ENCODE results near the gene ADD1.
A peak's percentile ranks its signal among the peaks of the same experiment; 100 is the strongest.

Gene ADD1

GRCh38 chr4:2804449-2804972, 39.1 kb upstream of the ADD1 start:
- Histone ChIP-seq H3K9ac (peak overlapping the region; percentile 52 to 77 (median 70)), H3K36me3 (peaks cover 0 to 63% (median 0%) of the 10 kb centered on the region in 11 experiments; a peak in 10 of 22 replicates), H3K9me3 (replicated peaks in 1 of 11) (no peaks in the 10 kb centered on the region), H3K27ac (peak overlapping the region; percentile 31 to 87 (median 78)), H3K4me3 (peak overlapping the region in 9 of 10 experiments; percentile 24 to 60 (median 41); a peak in 16 of 20 replicates), H4K20me1 (peaks cover 0 to 81% (median 18%) of the 10 kb centered on the region in 11 experiments; a peak in 11 of 22 replicates), H3K4me1 (peaks cover 83 to 94% (median 92%) of the 10 kb centered on the region in 10 experiments), H3K4me2 (peak overlapping the region; percentile 95 to 100 (median 98)), H3K27me3 (no peaks in the 10 kb centered on the region)
- no peak for TF ChIP-seq Cebpa-rat (IDR thresholded peaks at IDR 0.05)

- Histone ChIP-seq H3K27me3 (no peaks in the 10 kb centered on the region), H3K9me3 (replicated peaks in 1 of 11) (no peaks in the 10 kb centered on the region), H3K9ac (peak overlapping the region; percentile 52 to 77 (median 70)), H3K27ac (peak overlapping the region; percentile 31 to 87 (median 78)), H3K4me3 (peak overlapping the region; percentile 20 to 60 (median 40); a peak in 17 of 20 replicates), H3K4me2 (peak overlapping the region; percentile 95 to 100 (median 98)), H4K20me1 (peaks cover 0 to 86% (median 18%) of the 10 kb centered on the region in 11 experiments; a peak in 11 of 22 replicates), H3K4me1 (peaks cover 89 to 94% (median 93%) of the 10 kb centered on the region in 10 experiments), H3K36me3 (peaks cover 0 to 65% (median 0%) of the 10 kb centered on the region in 11 experiments; a peak in 10 of 22 replicates)
- TF ChIP-seq Cebpa-rat (IDR thresholded peaks at IDR 0.05), result no peak
Measured at GRCh38 chr4:2804973-2805501, 38.6 kb upstream of the ADD1 start.

GRCh38 chr4:2805712-2806389, 37.8 kb upstream of the ADD1 start:
- Histone ChIP-seq H3K9me3 (replicated peaks in 1 of 11) (no peaks in the 10 kb centered on the region), H3K36me3 (peaks cover 0 to 69% (median 0%) of the 10 kb centered on the region in 11 experiments; a peak in 10 of 22 replicates), H3K27ac (peak overlapping the region; percentile 31 to 87 (median 78); a peak in 21 of 22 replicates), H3K9ac (peak overlapping the region; percentile 52 to 77 (median 70)), H3K27me3 (no peaks in the 10 kb centered on the region), H3K4me3 (peak overlapping the region; percentile 20 to 60 (median 40); a peak in 18 of 20 replicates), H3K4me2 (peak overlapping the region; percentile 95 to 100 (median 98)), H4K20me1 (peaks cover 0 to 89% (median 18%) of the 10 kb centered on the region in 11 experiments; a peak in 11 of 22 replicates), H3K4me1 (peaks cover 91 to 94% (median 93%) of the 10 kb centered on the region in 10 experiments)
- no peak for TF ChIP-seq Cebpa-rat (IDR thresholded peaks at IDR 0.05)

- peaks cover 91 to 94% (median 93%) of the 10 kb centered on the region in 10 experiments for H3K4me1 ChIP-seq
- no peak for TF ChIP-seq Cebpa-rat (IDR thresholded peaks at IDR 0.05)
- H3K4me3 ChIP-seq, result peak overlapping the region; percentile 20 to 60 (median 40); a peak in 15 of 20 replicates
- no peaks in the 10 kb centered on the region for H3K27me3 ChIP-seq
- peak overlapping the region; percentile 52 to 77 (median 70) for H3K9ac ChIP-seq
- peaks cover 0 to 67% (median 0%) of the 10 kb centered on the region in 11 experiments; a peak in 10 of 22 replicates for H3K36me3 ChIP-seq
- H3K9me3 ChIP-seq (replicated peaks in 1 of 11), result no peaks in the 10 kb centered on the region
- peak overlapping the region; percentile 95 to 100 (median 98) for H3K4me2 ChIP-seq
- H4K20me1 ChIP-seq, result peaks cover 0 to 91% (median 18%) of the 10 kb centered on the region in 11 experiments; a peak in 11 of 22 replicates
- peak overlapping the region; percentile 31 to 87 (median 78); a peak in 21 of 22 replicates for H3K27ac ChIP-seq
Measured at GRCh38 chr4:2806390-2807355, 37.0 kb upstream of the ADD1 start.

DNA sequence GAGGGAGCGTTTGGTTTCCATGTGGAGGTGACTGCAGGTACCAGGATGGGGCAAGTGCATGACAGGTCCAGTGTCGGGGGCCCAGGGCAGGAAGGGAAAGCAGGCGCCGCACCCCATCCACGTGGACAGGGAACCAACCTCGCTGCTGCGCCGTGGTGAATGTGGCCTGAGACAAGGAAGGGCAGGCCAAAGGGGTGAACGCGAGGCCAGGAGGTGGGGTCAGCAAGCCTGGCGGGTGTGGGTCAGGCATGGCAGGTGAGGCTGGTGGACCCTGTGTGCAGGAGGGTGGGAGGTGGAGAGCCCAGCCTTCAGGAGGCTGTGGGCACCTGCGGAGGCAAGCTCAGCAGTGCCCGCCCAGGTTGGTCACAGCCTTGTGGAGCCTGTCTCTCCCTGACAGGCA, 36.1 kb upstream of the ADD1 start:
- H3K27me3 ChIP-seq, result no peaks in the 10 kb centered on the region
- H4K20me1 ChIP-seq, result peaks cover 0 to 94% (median 18%) of the 10 kb centered on the region in 11 experiments; a peak in 11 of 22 replicates
- peak overlapping the region in 4 of 11 experiments; percentile 80 to 87 (median 84); a peak in 6 of 22 replicates for H3K27ac ChIP-seq
- H3K9ac ChIP-seq, result peak overlapping the region in 8 of 11 experiments; percentile 12 to 77 (median 70); a peak in 10 of 22 replicates
- no peak overlapping the region for H3K4me3 ChIP-seq
- peaks cover 88 to 95% (median 93%) of the 10 kb centered on the region in 10 experiments for H3K4me1 ChIP-seq
- no peaks in the 10 kb centered on the region for H3K9me3 ChIP-seq (replicated peaks in 1 of 11)
- peak overlapping the region; percentile 95 to 100 (median 98) for H3K4me2 ChIP-seq
- peaks cover 0 to 63% (median 0%) of the 10 kb centered on the region in 11 experiments; a peak in 10 of 22 replicates for H3K36me3 ChIP-seq
- TF ChIP-seq Cebpa-rat (IDR thresholded peaks at IDR 0.05), result no peak

- Histone ChIP-seq H4K20me1 (peaks cover 0 to 94% (median 18%) of the 10 kb centered on the region in 11 experiments; a peak in 19 of 22 replicates), H3K36me3 (peaks cover 0 to 59% (median 0%) of the 10 kb centered on the region in 11 experiments; a peak in 10 of 22 replicates), H3K4me3 (no peak overlapping the region), H3K27me3 (no peaks in the 10 kb centered on the region), H3K4me1 (peaks cover 84 to 95% (median 92%) of the 10 kb centered on the region in 10 experiments), H3K9ac (peak overlapping the region in 6 of 11 experiments; percentile 12 to 77 (median 30); a peak in 9 of 22 replicates), H3K9me3 (replicated peaks in 1 of 11) (no peaks in the 10 kb centered on the region), H3K27ac (peak overlapping the region in 4 of 11 experiments; percentile 14 to 85 (median 50); a peak in 5 of 22 replicates), H3K4me2 (peak overlapping the region; percentile 95 to 100 (median 98))
- no peak for TF ChIP-seq Cebpa-rat (IDR thresholded peaks at IDR 0.05)
Measured at GRCh38 chr4:2808001-2808400, 35.6 kb upstream of the ADD1 start.

GRCh38 chr4:2809610-2810180, 33.9 kb upstream of the ADD1 start:
- H3K4me2 ChIP-seq, result peak overlapping the region; percentile 89 to 100 (median 98)
- peak overlapping the region in 4 of 10 experiments; percentile 7 to 85 (median 18); a peak in 7 of 20 replicates for H3K4me3 ChIP-seq
- peaks cover 16 to 95% (median 35%) of the 10 kb centered on the region in 11 experiments for H4K20me1 ChIP-seq
- no peaks in the 10 kb centered on the region for H3K27me3 ChIP-seq
- peaks cover 84 to 95% (median 92%) of the 10 kb centered on the region in 10 experiments for H3K4me1 ChIP-seq
- peak overlapping the region; percentile 46 to 96 (median 90); a peak in 18 of 22 replicates for H3K9ac ChIP-seq
- peaks cover 0 to 60% (median 10%) of the 10 kb centered on the region in 11 experiments; a peak in 13 of 22 replicates for H3K36me3 ChIP-seq
- H3K9me3 ChIP-seq (replicated peaks in 1 of 11), result 0 out of 22 replicates have a peak, but pooled peaks cover 0 to under 1% (median 0%) of the 10 kb centered on the region in 11 experiments
- TF ChIP-seq Cebpa-rat (IDR thresholded peaks at IDR 0.05), result no peak
- peak overlapping the region in 10 of 11 experiments; percentile 70 to 99 (median 94); a peak in 15 of 22 replicates for H3K27ac ChIP-seq
